Esophagus squamous epithelium (tissue), 4 donors: ENCODE results near the gene CD164.

Experiments used
- CTCF ChIP-seq, 6 experiments: fragments of 450-650 bp in 4 of 6; fragments of 200-600 bp in 2 of 6; sonication (generic) in 2 of 6; IDR thresholded peaks; one replicate each; pipeline ENCODE4 v1.5.1; 2016 to 2019; ENCODE audit warnings: antibody characterized with exemption in 6 of 6, mild to moderate bottlenecking in 4 of 6, moderate library complexity in 4 of 6
- POLR2A ChIP-seq, 4 donors: fragments of 450-650 bp; IDR thresholded peaks; one replicate each; pipeline ENCODE4 v1.6.1; 2017; ENCODE audit warnings: antibody characterized with exemption in 4 of 4, mild to moderate bottlenecking in 4 of 4, moderate library complexity in 3 of 4

- no peak for TF ChIP-seq CTCF (IDR thresholded peaks at IDR 0.05)
- no peak for TF ChIP-seq POLR2A (IDR thresholded peaks at IDR 0.05)
Measured at GRCh38 chr6:109389650-109390274, 7.5 kb upstream of the CD164 start.
